Suprapubic skin (tissue), 3 donors: Measurements from ENCODE around the gene POU5F1.

Experiments
- CTCF ChIP-seq, 2 donors: fragments of 200-600 bp in 1 of 2; fragments of 450-650 bp in 1 of 2; sonication (generic) in 1 of 2; IDR thresholded peaks; one replicate each; pipeline ENCODE4 v1.5.1; 2016 to 2019; ENCODE audit warnings: antibody characterized with exemption in 2 of 2, mild to moderate bottlenecking in 1 of 2, moderate library complexity in 1 of 2
- POLR2A ChIP-seq, 2 donors: fragments of 450-650 bp; IDR thresholded peaks; one replicate each; pipeline ENCODE4 v1.6.1; 2017; ENCODE audit warnings: antibody characterized with exemption in 2 of 2, mild to moderate bottlenecking in 2 of 2, moderate library complexity in 2 of 2

GRCh38 chr6:31121131-31121790, 49.2 kb downstream of the POU5F1 start:
- no peak for TF ChIP-seq CTCF (IDR thresholded peaks at IDR 0.05)
- no peak for TF ChIP-seq POLR2A (IDR thresholded peaks at IDR 0.05)
